PC-3 (cell line): ENCODE measurements around the gene BCR.
"Not testable (repeated sequence)": the region's sequence is repeated elsewhere in the genome, so short reads cannot be mapped to it uniquely, and the experiment has no call there.

Experiments used
- EZH2phosphoT487 ChIP-seq: fragments of 300-600 bp; sonication (generic); IDR thresholded peaks from 2 replicates; pipeline ENCODE4 v1.6.1; 2018; ENCODE audit warnings: mild to moderate bottlenecking, antibody characterized with exemption, low read length, borderline replicate concordance
- TF ChIP-seq, protein P1 (sequence below): fragments of 300-600 bp; sonication (generic); conservative IDR thresholded peaks from 2 replicates; pipeline ENCODE4 v1.5.1; 2017; ENCODE audit warnings: antibody characterized with exemption, low read depth, mild to moderate bottlenecking, low read length

DNA sequence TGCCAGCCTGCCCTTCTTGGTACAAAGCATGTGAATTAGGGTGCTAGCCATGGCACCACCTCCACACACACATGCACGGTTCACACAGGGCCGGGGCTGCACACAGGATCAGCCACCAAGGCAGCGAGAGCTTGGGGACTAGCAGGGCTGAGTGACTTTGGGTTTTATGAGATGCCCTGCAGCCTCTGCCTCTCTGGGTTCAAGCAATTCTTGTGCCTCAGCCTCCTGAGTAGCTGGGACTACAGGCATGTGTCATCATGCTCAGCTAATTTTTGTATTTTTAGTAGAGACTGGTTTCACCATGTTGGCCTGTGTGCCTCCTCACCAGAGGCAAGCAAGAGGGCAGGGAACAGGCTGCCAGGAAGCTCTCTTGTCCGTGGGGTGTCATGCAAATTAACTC lies 43.3 kb upstream of the BCR start:
- not testable (repeated sequence) for TF ChIP-seq EZH2phosphoT487
- TF ChIP-seq, protein P1, sequence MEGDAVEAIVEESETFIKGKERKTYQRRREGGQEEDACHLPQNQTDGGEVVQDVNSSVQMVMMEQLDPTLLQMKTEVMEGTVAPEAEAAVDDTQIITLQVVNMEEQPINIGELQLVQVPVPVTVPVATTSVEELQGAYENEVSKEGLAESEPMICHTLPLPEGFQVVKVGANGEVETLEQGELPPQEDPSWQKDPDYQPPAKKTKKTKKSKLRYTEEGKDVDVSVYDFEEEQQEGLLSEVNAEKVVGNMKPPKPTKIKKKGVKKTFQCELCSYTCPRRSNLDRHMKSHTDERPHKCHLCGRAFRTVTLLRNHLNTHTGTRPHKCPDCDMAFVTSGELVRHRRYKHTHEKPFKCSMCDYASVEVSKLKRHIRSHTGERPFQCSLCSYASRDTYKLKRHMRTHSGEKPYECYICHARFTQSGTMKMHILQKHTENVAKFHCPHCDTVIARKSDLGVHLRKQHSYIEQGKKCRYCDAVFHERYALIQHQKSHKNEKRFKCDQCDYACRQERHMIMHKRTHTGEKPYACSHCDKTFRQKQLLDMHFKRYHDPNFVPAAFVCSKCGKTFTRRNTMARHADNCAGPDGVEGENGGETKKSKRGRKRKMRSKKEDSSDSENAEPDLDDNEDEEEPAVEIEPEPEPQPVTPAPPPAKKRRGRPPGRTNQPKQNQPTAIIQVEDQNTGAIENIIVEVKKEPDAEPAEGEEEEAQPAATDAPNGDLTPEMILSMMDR, result not testable (repeated sequence)
